Fibroblast of lung (primary cell): ENCODE measurements around the gene OR1C1. TPM values are rescaled to one million over a fixed set of nuclear protein-coding genes. Genes with fewer than 3 reads are reported as not detected.

Source experiments
- DNase-seq, 2 donors: peaks; one replicate each; pipeline versions ENCODE4 v3.0.0 to v3.0.0-alpha.2; 2010; ENCODE audit warnings: low read depth in 2 of 2
- H2AFZ ChIP-seq: 2 replicates; pipeline ENCODE4 v1.5.1; 2012; ENCODE audit warnings: low read length, control low read depth, inconsistent platforms
- H3K27ac ChIP-seq: 2 replicates; pipeline ENCODE4 v1.5.1; 2011; ENCODE audit warnings: low read length, control low read depth; ENCODE audit not compliant: insufficient read depth
- H3K27me3 ChIP-seq: 2 replicates; pipeline ENCODE4 v1.5.1; 2011; ENCODE audit warnings: mild to moderate bottlenecking, low read length; ENCODE audit not compliant: control insufficient read depth, insufficient read depth
- H3K36me3 ChIP-seq: 2 replicates; pipeline ENCODE4 v1.5.1; 2011; ENCODE audit warnings: low read length; ENCODE audit not compliant: control insufficient read depth, insufficient read depth
- H3K4me1 ChIP-seq: 2 replicates; pipeline ENCODE4 v1.5.1; 2011; ENCODE audit warnings: low read length; ENCODE audit not compliant: control insufficient read depth, insufficient read depth; ENCODE audit errors: extremely low read depth
- H3K4me2 ChIP-seq: 2 replicates; pipeline ENCODE4 v1.5.1; 2011; ENCODE audit warnings: low read length, control low read depth; ENCODE audit not compliant: insufficient read depth; ENCODE audit errors: extremely low read depth
- H3K4me3 ChIP-seq, 4 experiments: fragments of 200-600 bp in 1 of 4; sonication (generic) in 1 of 4; replicated peaks in 1 of 4; 2 replicates each; pipeline ENCODE4 v1.5.1; 2011 to 2016; ENCODE audit warnings: low read length in 4 of 4, low read depth in 3 of 4, mild to moderate bottlenecking in 3 of 4, control low read depth in 2 of 4, inconsistent platforms in 1 of 4, mixed read lengths in 1 of 4; ENCODE audit not compliant: insufficient read depth in 1 of 4; ENCODE audit errors: control extremely low read depth in 1 of 4
- H3K79me2 ChIP-seq: 2 replicates; pipeline ENCODE4 v1.5.1; 2012; ENCODE audit warnings: mild to moderate bottlenecking, low read length, inconsistent platforms; ENCODE audit not compliant: control insufficient read depth, insufficient read depth
- H3K9ac ChIP-seq: 2 replicates; pipeline ENCODE4 v1.5.1; 2011; ENCODE audit warnings: mild to moderate bottlenecking, low read length, control low read depth; ENCODE audit not compliant: insufficient read depth
- H3K9me3 ChIP-seq: 2 replicates; pipeline ENCODE4 v1.5.1; 2012; ENCODE audit warnings: low read depth, low read length; ENCODE audit not compliant: control insufficient read depth, insufficient read depth
- H4K20me1 ChIP-seq: 2 replicates; pipeline ENCODE4 v1.5.1; 2011; ENCODE audit warnings: low read length; ENCODE audit not compliant: control insufficient read depth, insufficient read depth; ENCODE audit errors: extremely low read depth
- CTCF ChIP-seq, 2 donors: IDR thresholded peaks in 1 of 2; conservative IDR thresholded peaks in 1 of 2; 1 replicate in 1 of 2; 2 replicates in 1 of 2; pipeline ENCODE4 v1.5.1; 2011 to 2012; ENCODE audit warnings: low read length in 2 of 2, control low read depth in 1 of 2, inconsistent platforms in 1 of 2, low read depth in 1 of 2, mild to moderate bottlenecking in 1 of 2
- EZH2 ChIP-seq: IDR thresholded peaks from 2 replicates; pipeline ENCODE4 v1.5.1; 2012; ENCODE audit warnings: low read length, control low read depth, mild to moderate bottlenecking; ENCODE audit errors: missing control alignments
- polyA plus RNA-seq, 2 donors: library from polyadenylated mRNA; depleted of rRNA in 1 of 2; stranded (reverse) in 1 of 2; unstranded in 1 of 2; fragments of >200 nt; gene quantifications; 2 replicates each; pipeline ENCODE4 v1.2.1, GENCODE V29; 2011 to 2012; ENCODE audit warnings: missing spikeins in 1 of 2
- total RNA-seq: library from RNA; depleted of rRNA; stranded (reverse); fragments of >200 nt; gene quantifications from 2 replicates; pipeline ENCODE4 v1.2.1, GENCODE V29; 2014

OR1C1 gene
- total and polyA plus RNA-seq, 2 donors (not counting 1 experiment from before 2014, with no cell fraction given) = not detected

GRCh38 chr1:247749870-247750269 lies 10.5 kb downstream of the OR1C1 start:
- Histone ChIP-seq H4K20me1 (no peaks in the 10 kb centered on the region), H3K36me3 (no peaks in the 10 kb centered on the region), H3K9ac (no peak overlapping the region), H3K4me3 (no peak overlapping the region), H3K4me1 (no peaks in the 10 kb centered on the region), H3K27ac (no peak overlapping the region), H2AFZ (no peak overlapping the region), H3K4me2 (no peak overlapping the region), H3K27me3 (no peaks in the 10 kb centered on the region), H3K79me2 (no peaks in the 10 kb centered on the region), H3K9me3 (no peaks in the 10 kb centered on the region)
- DNase-seq = no peak
- TF ChIP-seq EZH2 (no peak), CTCF (conservative IDR thresholded peaks at IDR 0.05 in 1 of 2, IDR thresholded peaks at IDR 0.05 in 1 of 2; ENCODE audit: low read depth in 1 of 2, low read length in 2 of 2) (no peak)

GRCh38 chr1:247748041-247748440 lies 12.3 kb downstream of the OR1C1 start, which contains the start of gene OR14A2:
TSS of gene OR14A2 (minus strand) at chr1:247748141.
- Histone ChIP-seq H3K9ac (no peak within 1 kb of the TSS), H3K4me1 (no peaks in the 10 kb centered on the region), H3K79me2 (no peaks in the 10 kb centered on the region), H2AFZ (no peak within 1 kb of the TSS), H3K9me3 (no peaks in the 10 kb centered on the region), H3K27me3 (no peaks in the 10 kb centered on the region), H4K20me1 (no peaks in the 10 kb centered on the region), H3K27ac (no peak within 1 kb of the TSS), H3K4me2 (no peak within 1 kb of the TSS), H3K36me3 (no peaks in the 10 kb centered on the region), H3K4me3 (no peak within 1 kb of the TSS)
- TF ChIP-seq EZH2 = no peak
- TF ChIP-seq CTCF (conservative IDR thresholded peaks at IDR 0.05 in 1 of 2, IDR thresholded peaks at IDR 0.05 in 1 of 2; ENCODE audit: low read depth in 1 of 2, low read length in 2 of 2) = no peak
- no peak for DNase-seq

GRCh38 chr1:247747616-247748015 lies 12.7 kb downstream of the OR1C1 start:
- peak in 1 of 2 donors; percentile 68 for DNase-seq
- no peaks in the 10 kb centered on the region for H3K27me3 ChIP-seq
- no peaks in the 10 kb centered on the region for H3K79me2 ChIP-seq
- H3K36me3 ChIP-seq = no peaks in the 10 kb centered on the region
- H3K4me2 ChIP-seq = no peak overlapping the region
- no peaks in the 10 kb centered on the region for H4K20me1 ChIP-seq
- no peak overlapping the region for H3K9ac ChIP-seq
- TF ChIP-seq EZH2 (no peak), CTCF (conservative IDR thresholded peaks at IDR 0.05 in 1 of 2, IDR thresholded peaks at IDR 0.05 in 1 of 2; ENCODE audit: low read depth in 1 of 2, low read length in 2 of 2) (no peak)
- H3K4me1 ChIP-seq = no peaks in the 10 kb centered on the region
- no peaks in the 10 kb centered on the region for H3K9me3 ChIP-seq
- no peak overlapping the region for H3K27ac ChIP-seq
- no peak overlapping the region for H2AFZ ChIP-seq
- H3K4me3 ChIP-seq = no peak overlapping the region
